ENCODE measurements around the gene ELL. TPM values are rescaled to one million over a fixed set of nuclear protein-coding genes. Genes with fewer than 3 reads are reported as not detected.

ELL gene
- polyA plus RNA-seq, 1 experiment, result 2.7 TPM

GRCh38 chr19:18504886-18505610 is 16.8 kb downstream of the ELL start:
- no peak for DNase-seq (ENCODE audit: low read depth, low spot score)
- TF ChIP-seq, protein P1, sequence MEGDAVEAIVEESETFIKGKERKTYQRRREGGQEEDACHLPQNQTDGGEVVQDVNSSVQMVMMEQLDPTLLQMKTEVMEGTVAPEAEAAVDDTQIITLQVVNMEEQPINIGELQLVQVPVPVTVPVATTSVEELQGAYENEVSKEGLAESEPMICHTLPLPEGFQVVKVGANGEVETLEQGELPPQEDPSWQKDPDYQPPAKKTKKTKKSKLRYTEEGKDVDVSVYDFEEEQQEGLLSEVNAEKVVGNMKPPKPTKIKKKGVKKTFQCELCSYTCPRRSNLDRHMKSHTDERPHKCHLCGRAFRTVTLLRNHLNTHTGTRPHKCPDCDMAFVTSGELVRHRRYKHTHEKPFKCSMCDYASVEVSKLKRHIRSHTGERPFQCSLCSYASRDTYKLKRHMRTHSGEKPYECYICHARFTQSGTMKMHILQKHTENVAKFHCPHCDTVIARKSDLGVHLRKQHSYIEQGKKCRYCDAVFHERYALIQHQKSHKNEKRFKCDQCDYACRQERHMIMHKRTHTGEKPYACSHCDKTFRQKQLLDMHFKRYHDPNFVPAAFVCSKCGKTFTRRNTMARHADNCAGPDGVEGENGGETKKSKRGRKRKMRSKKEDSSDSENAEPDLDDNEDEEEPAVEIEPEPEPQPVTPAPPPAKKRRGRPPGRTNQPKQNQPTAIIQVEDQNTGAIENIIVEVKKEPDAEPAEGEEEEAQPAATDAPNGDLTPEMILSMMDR (IDR thresholded peaks at IDR 0.05; ENCODE audit: low read depth, low read length), result no peak
- CTCF ChIA-PET, result no interaction called here
- Histone ChIP-seq H3K27ac (ENCODE audit: low read depth, low read length) (no peak overlapping the region), H3K27me3 (ENCODE audit: control insufficient read depth, insufficient read depth, low read length) (no peaks in the 10 kb centered on the region), H3K4me3 (ENCODE audit: low read depth, low read length) (no peak overlapping the region), H3K9me3 (ENCODE audit: control insufficient read depth, insufficient read depth, low read length) (no peaks in the 10 kb centered on the region)
- POLR2A ChIA-PET, result interaction anchor here (0.6 kb wide), 1 partner anchor 13 kb away, joined by 7 read pairs; no protein-coding TSS in a partner anchor

DNA sequence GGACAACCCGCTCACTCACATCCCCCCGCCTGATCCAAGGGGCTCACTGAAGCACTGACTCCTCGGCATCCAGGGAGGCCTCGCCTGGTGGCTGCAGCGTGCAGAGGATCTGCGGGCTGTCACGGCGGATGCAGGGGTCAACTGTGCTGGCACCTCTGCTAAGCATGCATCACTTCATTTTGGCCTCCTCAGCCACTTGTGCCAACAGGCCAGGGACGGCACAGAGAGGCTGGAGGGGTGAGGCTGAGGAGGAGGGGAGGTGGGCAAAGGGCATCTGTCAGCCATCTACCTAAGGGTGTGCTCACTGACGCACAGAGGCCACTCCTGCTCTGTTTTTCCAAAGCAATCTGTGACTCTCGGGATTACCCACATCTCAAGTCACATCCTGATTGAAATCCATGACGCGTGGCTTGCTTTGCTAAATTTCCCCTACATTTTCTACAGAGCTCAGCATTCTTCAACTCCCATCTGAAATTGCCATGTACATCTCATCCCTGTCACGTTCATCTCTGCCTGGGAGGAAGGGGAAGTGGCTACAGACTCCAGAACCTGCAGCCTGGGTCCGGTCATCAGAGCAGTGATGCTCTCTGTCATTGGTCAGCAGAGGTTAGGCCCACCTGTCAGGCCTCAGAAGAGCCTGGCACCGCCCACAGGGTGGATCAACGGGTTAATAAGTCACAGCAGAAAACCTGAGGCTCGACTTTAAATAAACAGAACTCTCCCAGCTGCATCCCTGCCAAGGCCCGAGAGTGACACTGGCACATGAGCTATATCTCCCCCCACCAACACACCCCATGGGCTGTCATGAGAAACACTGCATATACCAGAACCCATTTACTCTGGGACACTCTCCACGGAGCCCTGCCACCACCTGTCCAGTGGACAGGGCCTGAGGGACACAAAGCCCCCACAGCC is 17.6 kb downstream of the ELL start:
- DNase-seq (ENCODE audit: low read depth, low spot score), result no peak
- H3K4me3 ChIP-seq (ENCODE audit: low read depth, low read length), result no peak overlapping the region
- H3K27ac ChIP-seq (ENCODE audit: low read depth, low read length), result no peak overlapping the region
- TF ChIP-seq, protein P1 (IDR thresholded peaks at IDR 0.05; ENCODE audit: low read depth, low read length), result no peak
- H3K9me3 ChIP-seq (ENCODE audit: control insufficient read depth, insufficient read depth, low read length), result no peaks in the 10 kb centered on the region
- no peaks in the 10 kb centered on the region for H3K27me3 ChIP-seq (ENCODE audit: control insufficient read depth, insufficient read depth, low read length)
- ChIA-PET CTCF (no interaction called here), POLR2A (no interaction called here)

DNA sequence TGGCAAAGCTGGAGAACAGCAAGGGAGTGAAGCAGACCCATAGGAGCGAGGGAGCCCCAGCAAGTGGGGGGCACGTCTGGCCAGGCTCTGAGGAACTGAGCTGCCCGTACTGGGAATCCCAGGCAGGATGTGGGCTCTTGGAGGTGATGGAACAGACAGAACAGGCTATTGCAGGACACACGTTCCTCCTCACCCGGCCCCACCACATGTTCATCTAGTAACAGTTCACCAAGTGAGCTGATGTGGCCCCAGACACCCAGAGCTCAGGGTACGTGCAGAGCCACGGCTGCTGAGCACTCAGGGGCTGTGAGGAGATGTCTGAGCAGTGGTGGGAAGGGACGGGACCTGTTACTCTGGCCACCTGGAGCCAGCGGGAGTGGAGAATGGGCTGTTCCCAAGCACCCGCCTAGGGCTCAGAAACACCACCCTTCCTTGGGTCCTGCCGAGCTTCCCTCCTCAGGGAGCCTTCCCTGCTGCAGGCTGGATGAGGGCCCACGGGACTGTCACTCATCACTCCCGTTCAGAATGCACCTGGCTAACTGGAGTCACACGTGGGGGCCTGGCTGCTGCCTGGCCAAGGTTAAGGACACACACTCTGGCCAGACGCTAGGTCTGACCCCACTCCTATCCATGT is 18.4 kb downstream of the ELL start:
- DNase-seq (ENCODE audit: low read depth, low spot score), result no peak
- no peak overlapping the region for H3K4me3 ChIP-seq (ENCODE audit: low read depth, low read length)
- TF ChIP-seq, protein P1 (IDR thresholded peaks at IDR 0.05; ENCODE audit: low read depth, low read length), result no peak
- H3K27ac ChIP-seq (ENCODE audit: low read depth, low read length), result no peak overlapping the region
- POLR2A ChIA-PET, result no interaction called here
- no peaks in the 10 kb centered on the region for H3K27me3 ChIP-seq (ENCODE audit: control insufficient read depth, insufficient read depth, low read length)
- H3K9me3 ChIP-seq (ENCODE audit: control insufficient read depth, insufficient read depth, low read length), result no peaks in the 10 kb centered on the region
- CTCF ChIA-PET, result no interaction called here

- Histone ChIP-seq H3K4me3 (ENCODE audit: low read depth, low read length) (no peak overlapping the region), H3K27ac (ENCODE audit: low read depth, low read length) (no peak overlapping the region), H3K27me3 (ENCODE audit: control insufficient read depth, insufficient read depth, low read length) (no peaks in the 10 kb centered on the region), H3K9me3 (ENCODE audit: control insufficient read depth, insufficient read depth, low read length) (no peaks in the 10 kb centered on the region)
- ChIA-PET POLR2A (no interaction called here), CTCF (no interaction called here)
- no peak for DNase-seq (ENCODE audit: low read depth, low spot score)
- TF ChIP-seq, protein P1 (IDR thresholded peaks at IDR 0.05; ENCODE audit: low read depth, low read length), result no peak
Observed at GRCh38 chr19:18502638-18503294, 19.1 kb downstream of the ELL start.
